H9 (cell line): ENCODE data around the gene DNASE1L2. TPM values are rescaled to one million over a fixed set of nuclear protein-coding genes. Genes with fewer than 3 reads are reported as not detected.

Experiments used
- DNase-seq: peaks from one replicate; pipeline ENCODE4 v3.0.0-alpha.2; 2017
- H2AFZ ChIP-seq: one replicate; pipeline ENCODE4 v1.6.1; 2013; ENCODE audit warnings: mild to moderate bottlenecking, low read length, control low read depth, moderate library complexity
- H2AK5ac ChIP-seq: 2 replicates; pipeline ENCODE4 v1.6.1; 2013; ENCODE audit warnings: low read length, control low read depth, mixed read lengths; ENCODE audit not compliant: insufficient read length
- H2BK120ac ChIP-seq: one replicate; pipeline ENCODE4 v1.6.1; 2013; ENCODE audit warnings: low read depth, mild to moderate bottlenecking, low read length, control low read depth, inconsistent platforms; ENCODE audit not compliant: poor library complexity, severe bottlenecking
- H2BK12ac ChIP-seq: 2 replicates; pipeline ENCODE4 v1.6.1; 2013; ENCODE audit warnings: low read length, control low read depth, mixed read lengths, low read depth; ENCODE audit not compliant: insufficient read length
- H2BK15ac ChIP-seq: 2 replicates; pipeline ENCODE4 v1.6.1; 2013; ENCODE audit warnings: low read depth, low read length, control low read depth
- H2BK20ac ChIP-seq: one replicate; pipeline ENCODE4 v1.6.1; 2013; ENCODE audit warnings: low read depth, mild to moderate bottlenecking, low read length, control low read depth, inconsistent platforms; ENCODE audit not compliant: poor library complexity, severe bottlenecking
- H2BK5ac ChIP-seq: 2 replicates; pipeline ENCODE4 v1.6.1; 2013; ENCODE audit warnings: low read length, control low read depth, mixed read lengths; ENCODE audit not compliant: insufficient read length
- H3K14ac ChIP-seq: 2 replicates; pipeline ENCODE4 v1.6.1; 2013; ENCODE audit warnings: low read length, control low read depth; ENCODE audit not compliant: insufficient read depth
- H3K18ac ChIP-seq: 2 replicates; pipeline ENCODE4 v1.6.1; 2013; ENCODE audit warnings: low read depth, mild to moderate bottlenecking, mixed read lengths, low read length, control low read depth; ENCODE audit not compliant: insufficient read length
- H3K23ac ChIP-seq: 2 replicates; pipeline ENCODE4 v1.6.1; 2013; ENCODE audit warnings: low read length, control low read depth, mixed read lengths, low read depth; ENCODE audit not compliant: insufficient read length
- H3K23me2 ChIP-seq: 2 replicates; pipeline ENCODE4 v1.6.1; 2013; ENCODE audit warnings: low read depth, mild to moderate bottlenecking, mixed read lengths, low read length, control low read depth; ENCODE audit not compliant: insufficient read length, poor library complexity, severe bottlenecking
- H3K27ac ChIP-seq: 2 replicates; pipeline ENCODE4 v1.5.1; 2013; ENCODE audit warnings: low read length, control low read depth, mixed read lengths, low read depth; ENCODE audit not compliant: insufficient read length
- H3K27me3 ChIP-seq: 2 replicates; pipeline ENCODE4 v1.6.1; 2013; ENCODE audit warnings: low read length, control low read depth, inconsistent platforms; ENCODE audit not compliant: insufficient read depth
- H3K4ac ChIP-seq: 2 replicates; pipeline ENCODE4 v1.6.1; 2013; ENCODE audit warnings: low read depth, mild to moderate bottlenecking, control low read depth, inconsistent platforms, low read length, moderate library complexity
- H3K4me1 ChIP-seq: 2 replicates; pipeline ENCODE4 v1.6.1; 2013; ENCODE audit warnings: low read length, control low read depth, inconsistent platforms; ENCODE audit not compliant: insufficient read depth
- H3K4me2 ChIP-seq: 2 replicates; pipeline ENCODE4 v1.6.1; 2013; ENCODE audit warnings: low read length, control low read depth, mixed read lengths; ENCODE audit not compliant: insufficient read length, insufficient read depth
- H3K56ac ChIP-seq: 2 replicates; pipeline ENCODE4 v1.6.1; 2013; ENCODE audit warnings: low read depth, mild to moderate bottlenecking, mixed read lengths, low read length, control low read depth; ENCODE audit not compliant: insufficient read length
- H3K79me1 ChIP-seq: 2 replicates; pipeline ENCODE4 v1.6.1; 2013; ENCODE audit warnings: low read depth, mild to moderate bottlenecking, moderate library complexity, low read length, control low read depth, inconsistent platforms; ENCODE audit not compliant: insufficient read depth, poor library complexity, severe bottlenecking
- H3K79me2 ChIP-seq: 2 replicates; pipeline ENCODE4 v1.6.1; 2013; ENCODE audit warnings: low read length, control low read depth, inconsistent platforms; ENCODE audit not compliant: insufficient read depth
- H3K9ac ChIP-seq: 2 replicates; pipeline ENCODE4 v1.6.1; 2013; ENCODE audit warnings: low read length, control low read depth, mixed read lengths; ENCODE audit not compliant: insufficient read length; ENCODE audit errors: extremely low read depth
- H3K9me3 ChIP-seq: one replicate; pipeline ENCODE4 v1.6.1; 2013; ENCODE audit warnings: low read depth, low read length, inconsistent platforms; ENCODE audit not compliant: control insufficient read depth
- H3T11ph ChIP-seq: one replicate; pipeline ENCODE4 v1.6.1; 2013; ENCODE audit warnings: mild to moderate bottlenecking, low read length, control low read depth, inconsistent platforms
- H4K20me1 ChIP-seq: one replicate; pipeline ENCODE4 v1.6.1; 2013; ENCODE audit not compliant: control insufficient read depth, insufficient read length, insufficient read depth
- H4K5ac ChIP-seq: 2 replicates; pipeline ENCODE4 v1.6.1; 2013; ENCODE audit warnings: low read depth, mild to moderate bottlenecking, mixed read lengths, low read length, control low read depth; ENCODE audit not compliant: insufficient read length
- H4K8ac ChIP-seq: replicated peaks from 2 replicates; pipeline ENCODE4 v1.6.1; 2013; ENCODE audit warnings: low read length, control low read depth, mixed read lengths, low read depth; ENCODE audit not compliant: insufficient read length
- H4K91ac ChIP-seq: 2 replicates; pipeline ENCODE4 v1.6.1; 2013; ENCODE audit warnings: low read depth, mild to moderate bottlenecking, moderate library complexity, mixed read lengths, low read length, control low read depth; ENCODE audit not compliant: insufficient read length
- H3K27ac Mint-ChIP-seq, 3 experiments: 2 replicates in 2 of 3; 3 replicates in 1 of 3; pipeline ENCODE4 v1.8.0; 2020 to 2021; ENCODE audit warnings: mixed read lengths in 3 of 3, mild to moderate bottlenecking in 1 of 3, moderate library complexity in 1 of 3
- H3K27me3 Mint-ChIP-seq: 2 replicates; pipeline ENCODE4 v1.8.0; 2021; ENCODE audit warnings: low read depth, mild to moderate bottlenecking, moderate library complexity, mixed read lengths
- H3K36me3 Mint-ChIP-seq, 3 experiments: 2 replicates in 2 of 3; 3 replicates in 1 of 3; pipeline ENCODE4 v1.8.0; 2020 to 2021; ENCODE audit warnings: low read depth in 3 of 3, mixed read lengths in 3 of 3; ENCODE audit not compliant: insufficient read depth in 1 of 3
- H3K4me1 Mint-ChIP-seq, 2 experiments: 2 replicates each; pipeline ENCODE4 v1.8.0; 2020; ENCODE audit warnings: mixed read lengths in 2 of 2
- H3K4me3 Mint-ChIP-seq, 2 experiments: 2 replicates in 1 of 2; 3 replicates in 1 of 2; pipeline ENCODE4 v1.8.0; 2020 to 2021; ENCODE audit warnings: mild to moderate bottlenecking in 2 of 2, mixed read lengths in 2 of 2, moderate library complexity in 1 of 2
- H3K9me3 Mint-ChIP-seq, 2 experiments: 2 replicates in 1 of 2; 3 replicates in 1 of 2; pipeline ENCODE4 v1.8.0; 2020; ENCODE audit warnings: mild to moderate bottlenecking in 2 of 2, mixed read lengths in 2 of 2, moderate library complexity in 1 of 2
- CTCF ChIP-seq: fragments of 200-600 bp; sonication (generic); conservative IDR thresholded peaks from 3 replicates; pipeline ENCODE4 v1.8.0; 2021; ENCODE audit warnings: antibody characterized with exemption, mild to moderate bottlenecking
- WGBS: extraction: QIAGEN DNeasy Blood & Tissue Kit; methylation state at CpG from one replicate; pipeline ENCODE4 v1.1.7; 2013; ENCODE audit warnings: missing lambda C conversion rate, low lambda C conversion rate, mixed read lengths; ENCODE audit not compliant: insufficient read length; ENCODE audit errors: extremely low coverage; 5-methylcytosine and 5-hydroxymethylcytosine counted together
- total RNA-seq: library from RNA; stranded (reverse); gene quantifications from 2 replicates; pipeline ENCODE4 v1.2.1, GENCODE V29; 2021

The DNASE1L2 gene
- total RNA-seq, 1 experiment from 2014 or later, result 2.5 TPM

GRCh38 chr16:2282866-2283555 lies 46.8 kb downstream of the DNASE1L2 start:
- Histone ChIP-seq H3K4ac (no peak overlapping the region), H2AFZ (no peak overlapping the region), H4K20me1 (no peaks in the 10 kb centered on the region), H3K27ac (no peak overlapping the region), H3K27me3 (no peaks in the 10 kb centered on the region), H4K91ac (no peak overlapping the region), H3K79me2 (no peaks in the 10 kb centered on the region), H3K23ac (no peak overlapping the region), H4K8ac (no peak overlapping the region), H3K9me3 (no peaks in the 10 kb centered on the region), H2BK5ac (no peak overlapping the region), H3K14ac (no peak overlapping the region; the same call in 1 of the 2 replicates), H2BK12ac (no peak overlapping the region), H3K23me2 (no peaks in the 10 kb centered on the region), H3T11ph (no peak overlapping the region), H2BK15ac (no peak overlapping the region), H2BK120ac (no peak overlapping the region), H2AK5ac (no peak overlapping the region), H3K56ac (no peak overlapping the region), H3K4me1 (no peaks in the 10 kb centered on the region), H4K5ac (no peak overlapping the region), H3K4me2 (no peak overlapping the region), H3K79me1 (no peaks in the 10 kb centered on the region), H3K9ac (no peak overlapping the region), H3K18ac (no peak overlapping the region), H2BK20ac (no peak overlapping the region)
- Mint-ChIP-seq H3K27me3 (peaks cover 4% of the 10 kb centered on the region; the same call in 1 of the 2 replicates), H3K9me3 (no peaks in the 10 kb centered on the region), H3K36me3 (no peaks in the 10 kb centered on the region; a peak in 1 of 7 replicates), H3K27ac (no peak overlapping the region), H3K4me1 (0 out of 4 replicates have a peak, but pooled peaks cover 0 to 3% of the 10 kb centered on the region in 2 experiments), H3K4me3 (no peak overlapping the region)
- DNase-seq, result no peak
- no peak for TF ChIP-seq CTCF
- no CpG with 5 or more reads among the region's 26 CpGs for WGBS
